Kidney epithelial cell (primary cell): ENCODE measurements around the gene GOPC. TPM values are rescaled to one million over a fixed set of nuclear protein-coding genes. Genes with fewer than 3 reads are reported as not detected.

ENCODE experiments used
- DNase-seq: peaks from one replicate; pipeline ENCODE4 v3.0.0-alpha.2; 2010; ENCODE audit warnings: low read depth
- H3K27me3 ChIP-seq: 2 replicates; pipeline ENCODE4 v1.6.0; 2011; ENCODE audit warnings: low read length; ENCODE audit not compliant: control insufficient read depth, insufficient read depth
- H3K36me3 ChIP-seq: 2 replicates; pipeline ENCODE4 v1.5.1; 2011; ENCODE audit warnings: low read length; ENCODE audit not compliant: control insufficient read depth, insufficient read depth
- H3K4me3 ChIP-seq: 2 replicates; pipeline ENCODE4 v1.5.1; 2011; ENCODE audit warnings: low read depth, mild to moderate bottlenecking, control low read depth, low read length
- CTCF ChIP-seq: IDR thresholded peaks from 2 replicates; pipeline ENCODE4 v1.5.1; 2011; ENCODE audit warnings: mild to moderate bottlenecking, moderate library complexity, low read length, control low read depth, inconsistent platforms; ENCODE audit not compliant: insufficient read depth, poor library complexity, severe bottlenecking
- total RNA-seq: library from RNA; depleted of rRNA; stranded (reverse); fragments of >200 nt; gene quantifications from 2 replicates; pipeline ENCODE4 v1.2.3, GENCODE V29; 2015

GOPC gene
- total RNA-seq, 1 donor from 2014 or later = 25.9 TPM

GRCh38 chr6:117613920-117614560, 11.7 kb upstream of the GOPC start:
- H3K27me3 ChIP-seq = no peaks in the 10 kb centered on the region
- H3K36me3 ChIP-seq = no peaks in the 10 kb centered on the region
- no peak for DNase-seq
- no peak overlapping the region for H3K4me3 ChIP-seq
- no peak for TF ChIP-seq CTCF

- Histone ChIP-seq H3K27me3 (no peaks in the 10 kb centered on the region), H3K36me3 (no peaks in the 10 kb centered on the region), H3K4me3 (no peak overlapping the region)
- no peak for TF ChIP-seq CTCF
- no peak for DNase-seq
These were observed 5.2 kb upstream of the GOPC start for GRCh38 chr6:117607511-117607910.

- H3K27me3 ChIP-seq = no peaks in the 10 kb centered on the region
- peak; percentile 47 for DNase-seq
- no peak overlapping the region for H3K4me3 ChIP-seq
- peak; percentile 83 for TF ChIP-seq CTCF
- H3K36me3 ChIP-seq = no peaks in the 10 kb centered on the region
These were observed 3.0 kb upstream of the GOPC start for GRCh38 chr6:117605169-117605826.

DNA sequence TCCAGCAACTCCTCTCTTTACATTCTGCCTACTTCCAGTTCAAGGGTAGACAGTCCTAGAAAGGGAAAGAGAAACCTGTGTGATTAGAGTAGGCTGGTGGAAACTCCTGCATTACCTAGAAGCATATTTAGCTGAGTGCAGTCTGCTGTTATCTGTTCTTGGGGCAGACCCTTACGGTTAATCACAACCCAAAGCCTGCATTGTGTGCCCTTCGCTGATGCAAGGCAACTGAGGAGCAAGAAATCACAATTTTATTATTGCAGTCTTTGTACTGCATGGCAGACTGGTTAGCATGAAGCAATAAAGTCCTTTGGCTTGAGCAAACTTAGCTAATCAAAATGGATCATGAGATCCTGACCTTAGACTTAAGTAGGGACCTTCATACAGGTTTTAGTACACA, 1.5 kb upstream of the GOPC start:
- H3K4me3 ChIP-seq = no peak overlapping the region
- H3K27me3 ChIP-seq = no peaks in the 10 kb centered on the region
- TF ChIP-seq CTCF = no peak
- no peaks in the 10 kb centered on the region for H3K36me3 ChIP-seq
- DNase-seq = no peak

DNA sequence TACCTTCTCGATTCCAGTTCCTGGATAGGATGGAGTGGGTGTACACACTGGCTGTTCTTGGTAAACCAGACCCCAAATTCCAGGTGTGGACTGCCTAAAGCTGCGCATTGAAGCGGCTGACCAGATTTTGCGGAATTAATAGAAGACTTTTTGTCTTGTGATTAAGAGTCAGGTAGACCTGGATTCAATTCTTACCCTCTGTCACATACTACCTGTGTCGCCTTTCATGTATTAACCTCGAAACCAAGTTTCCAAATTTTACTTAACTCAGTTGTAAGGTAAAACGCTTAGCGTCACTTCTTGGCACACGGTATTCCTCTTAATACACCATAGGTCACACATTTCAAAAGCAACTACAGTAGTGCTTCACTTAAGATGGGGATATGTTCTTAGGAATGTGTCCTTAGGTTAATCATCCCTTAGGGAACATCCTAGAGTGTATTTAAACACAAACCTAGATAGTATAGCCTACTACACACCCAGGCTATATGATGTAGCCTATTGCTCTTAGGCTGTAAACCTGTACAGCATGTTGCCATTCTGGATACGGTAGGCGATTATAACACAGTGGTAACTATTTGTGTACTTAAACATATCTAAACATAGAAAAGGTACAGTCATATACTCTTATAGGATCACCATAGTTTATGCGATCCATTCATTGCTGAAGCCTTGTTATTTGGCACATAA, 733 bp upstream of the GOPC start:
- TF ChIP-seq CTCF = no peak
- H3K36me3 ChIP-seq = no peaks in the 10 kb centered on the region
- H3K4me3 ChIP-seq = peak overlapping the region; percentile 78
- no peak for DNase-seq
- no peaks in the 10 kb centered on the region for H3K27me3 ChIP-seq
